GOT3 (cell line): ENCODE measurements around the gene ASIC4.

Source experiments
- DNase-seq: peaks from one replicate; lab custom pipeline; 2025; ENCODE audit warnings: mixed read lengths; lab: John Stamatoyannopoulos, UW

The ASIC4 gene

GRCh38 chr2:219514836-219515235 lies 554 bp downstream of the ASIC4 start:
- no peak for DNase-seq

GRCh38 chr2:219515874-219516629 lies 1.8 kb downstream of the ASIC4 start:
- DNase-seq, result no peak

- DNase-seq, result no peak
Measured at GRCh38 chr2:219516888-219517287, 2.6 kb downstream of the ASIC4 start.

- no peak for DNase-seq
Measured at GRCh38 chr2:219517954-219518778, 3.9 kb downstream of the ASIC4 start.

GRCh38 chr2:219519526-219519916 lies 5.2 kb downstream of the ASIC4 start:
- DNase-seq, result no peak

GRCh38 chr2:219520079-219520478 lies 5.8 kb downstream of the ASIC4 start:
- no peak for DNase-seq

GRCh38 chr2:219521066-219521880 lies 7.0 kb downstream of the ASIC4 start:
- peak; percentile 27 for DNase-seq

- DNase-seq, result no peak
Measured at GRCh38 chr2:219522111-219523030, 8.1 kb downstream of the ASIC4 start.

- no peak for DNase-seq
Measured at GRCh38 chr2:219523031-219523671, 8.9 kb downstream of the ASIC4 start.

- DNase-seq, result no peak
Measured at GRCh38 chr2:219524817-219525216, 10.5 kb downstream of the ASIC4 start.

- no peak for DNase-seq
Measured at GRCh38 chr2:219525533-219526232, 11.4 kb downstream of the ASIC4 start.

GRCh38 chr2:219526320-219527075 lies 12.2 kb downstream of the ASIC4 start:
- DNase-seq, result no peak

GRCh38 chr2:219527076-219527394 lies 12.8 kb downstream of the ASIC4 start:
- no peak for DNase-seq

GRCh38 chr2:219527472-219527871 lies 13.2 kb downstream of the ASIC4 start:
- DNase-seq, result no peak

GRCh38 chr2:219530048-219530963 lies 16.0 kb downstream of the ASIC4 start:
- peak; percentile 66 for DNase-seq

- no peak for DNase-seq
Measured at GRCh38 chr2:219531639-219532377, 17.5 kb downstream of the ASIC4 start.

- no peak for DNase-seq
Measured at GRCh38 chr2:219532378-219532649, 18.0 kb downstream of the ASIC4 start.
